SK-N-SH (cell line): ENCODE measurements around the gene BCAS3. TPM values are rescaled to one million over a fixed set of nuclear protein-coding genes. Genes with fewer than 3 reads are reported as not detected.

Experiments used
- CTCF ChIA-PET: fragments of 300-600, 350-600 bp; formaldehyde crosslinking; extraction: SDS; loops from one replicate; lab custom pipeline; 2021; lab: Yijun Ruan, JAX
- POLR2A ChIA-PET: fragments of 350-600 bp; sonication (Branson Sonifier 250); formaldehyde crosslinking; extraction: SDS; loops from one replicate; lab custom pipeline; 2020; ENCODE audit warnings: antibody characterized with exemption, inconsistent platforms; lab: Yijun Ruan, JAX
- DNase-seq: peaks from one replicate; pipeline ENCODE4 v3.0.0; 2012
- H2AFZ ChIP-seq: fragments of 200-600 bp; sonication (generic); 2 replicates; pipeline ENCODE4 v1.8.1; 2016; ENCODE audit warnings: antibody characterized with exemption, mild to moderate bottlenecking, low read depth
- H3F3A ChIP-seq: fragments of 200-600 bp; sonication (generic); replicated peaks from 2 replicates; pipeline ENCODE3; 2016; ENCODE audit warnings: antibody characterized with exemption, mild to moderate bottlenecking; ENCODE audit not compliant: insufficient read depth
- H3K27ac ChIP-seq, 2 experiments: fragments of 200-500 bp in 1 of 2; fragments of 200-600 bp in 1 of 2; sonication (Bioruptor generic) in 1 of 2; sonication (generic), shearing (Covaris generic) in 1 of 2; 2 replicates each; pipeline versions ENCODE4 v1.5.1 to v1.6.1; 2014 to 2016; ENCODE audit warnings: low read depth in 2 of 2, inconsistent platforms in 1 of 2, low read length in 1 of 2, mild to moderate bottlenecking in 1 of 2, mixed read lengths in 1 of 2
- H3K27me3 ChIP-seq: fragments of 200-600 bp; sonication (generic), shearing (Covaris generic); 2 replicates; pipeline ENCODE4 v1.6.1; 2016; ENCODE audit warnings: mixed run types; ENCODE audit not compliant: insufficient read depth
- H3K36me3 ChIP-seq, 2 experiments: fragments of 200-500 bp in 1 of 2; fragments of 200-600 bp in 1 of 2; sonication (Bioruptor generic) in 1 of 2; sonication (generic) in 1 of 2; replicated peaks in 1 of 2; 2 replicates each; pipeline versions ENCODE3 to v1.5.1; 2014 to 2016; ENCODE audit warnings: low read length in 1 of 2, mild to moderate bottlenecking in 1 of 2; ENCODE audit not compliant: insufficient read depth in 2 of 2, control insufficient read depth in 1 of 2
- H3K4me1 ChIP-seq, 2 experiments: fragments of 200-500 bp in 1 of 2; fragments of 200-600 bp in 1 of 2; sonication (Bioruptor generic) in 1 of 2; sonication (generic), shearing (Covaris generic) in 1 of 2; 2 replicates each; pipeline versions ENCODE4 v1.5.1 to v1.6.1; 2014 to 2016; ENCODE audit warnings: low read depth in 1 of 2, low read length in 1 of 2, mixed run types in 1 of 2; ENCODE audit not compliant: insufficient read depth in 2 of 2, control insufficient read depth in 1 of 2
- H3K4me2 ChIP-seq: fragments of 200-600 bp; sonication (generic), shearing (Covaris generic); 2 replicates; pipeline ENCODE4 v1.6.1; 2017; ENCODE audit warnings: mixed run types
- H3K4me3 ChIP-seq, 2 experiments: fragments of 200-500 bp in 1 of 2; fragments of 200-600 bp in 1 of 2; sonication (Bioruptor generic) in 1 of 2; sonication (generic), shearing (Covaris generic) in 1 of 2; 2 replicates each; pipeline versions ENCODE4 v1.5.1 to v1.8.1; 2014 to 2016; ENCODE audit warnings: low read depth in 2 of 2, inconsistent platforms in 1 of 2, low read length in 1 of 2, mild to moderate bottlenecking in 1 of 2, mixed read lengths in 1 of 2, moderate library complexity in 1 of 2
- H3K79me2 ChIP-seq: fragments of 200-600 bp; sonication (generic); 2 replicates; pipeline ENCODE4 v1.8.1; 2017; ENCODE audit warnings: mild to moderate bottlenecking; ENCODE audit not compliant: insufficient read depth
- H3K9ac ChIP-seq: fragments of 200-600 bp; sonication (generic); 2 replicates; pipeline ENCODE4 v1.6.1; 2017; ENCODE audit warnings: mixed run types
- H3K9me2 ChIP-seq: fragments of 200-600 bp; sonication (generic); 2 replicates; pipeline ENCODE4 v1.6.1; 2017; ENCODE audit warnings: mixed run types
- H3K9me3 ChIP-seq: fragments of 200-600 bp; sonication (generic); 2 replicates; pipeline ENCODE4 v1.6.1; 2017; ENCODE audit warnings: mixed run types, mild to moderate bottlenecking, moderate library complexity
- H4K20me1 ChIP-seq: fragments of 200-600 bp; sonication (generic); 2 replicates; pipeline ENCODE4 v1.6.1; 2017; ENCODE audit warnings: mild to moderate bottlenecking, mixed run types; ENCODE audit not compliant: insufficient read depth
- CHD2 ChIP-seq: fragments of 150-350 bp; IDR thresholded peaks from 2 replicates; pipeline ENCODE4 v1.6.1; 2018; ENCODE audit warnings: low read length; ENCODE audit not compliant: partially characterized antibody
- EP300 ChIP-seq, 2 experiments: IDR thresholded peaks; 2 replicates each; pipeline versions ENCODE4 v1.4.0 to v1.6.1; 2012; ENCODE audit warnings: borderline replicate concordance in 1 of 2, low read depth in 1 of 2, low read length in 1 of 2
- FOSL2 ChIP-seq: IDR thresholded peaks from 2 replicates; pipeline ENCODE4 v1.4.0; 2012; ENCODE audit warnings: low read depth, mild to moderate bottlenecking, moderate library complexity, borderline replicate concordance
- FOXM1 ChIP-seq: IDR thresholded peaks from 2 replicates; pipeline ENCODE4 v1.4.0; 2012; ENCODE audit warnings: low read depth, mild to moderate bottlenecking
- GABPA ChIP-seq: IDR thresholded peaks from 2 replicates; pipeline ENCODE4 v1.4.0; 2012; ENCODE audit warnings: low read depth, mild to moderate bottlenecking
- GATA2 ChIP-seq: sonication (generic); formaldehyde crosslinking; IDR thresholded peaks from 2 replicates; pipeline ENCODE4 v1.5.0; 2020; ENCODE audit warnings: mild to moderate bottlenecking, missing genetic modification reagents
- JUND ChIP-seq: IDR thresholded peaks from 2 replicates; pipeline ENCODE4 v1.4.0; 2012
- MXI1 ChIP-seq: IDR thresholded peaks from 2 replicates; pipeline ENCODE4 v1.6.1; 2012; ENCODE audit warnings: mild to moderate bottlenecking, low read depth, low read length, improper control_type of control experiment
- NFIC ChIP-seq: IDR thresholded peaks from 2 replicates; pipeline ENCODE4 v1.4.0; 2012; ENCODE audit warnings: borderline replicate concordance
- SMC3 ChIP-seq: IDR thresholded peaks from 2 replicates; pipeline ENCODE4 v1.6.1; 2012; ENCODE audit warnings: low read depth, low read length, improper control_type of control experiment
- TCF12 ChIP-seq: IDR thresholded peaks from 2 replicates; pipeline ENCODE4 v1.4.0; 2012
- TEAD4 ChIP-seq: IDR thresholded peaks from 2 replicates; pipeline ENCODE4 v1.4.0; 2012; ENCODE audit warnings: mild to moderate bottlenecking, borderline replicate concordance; ENCODE audit not compliant: insufficient read depth
- YY1 ChIP-seq: IDR thresholded peaks from 2 replicates; pipeline ENCODE4 v1.4.0; 2012; ENCODE audit warnings: low read depth, mild to moderate bottlenecking
- WGBS: methylation state at CpG from one replicate; pipeline ENCODE4 v1.1.6; 2017; ENCODE audit warnings: low lambda C conversion rate; 5-methylcytosine and 5-hydroxymethylcytosine counted together
- polyA plus RNA-seq, 3 experiments: library from polyadenylated mRNA; depleted of rRNA; stranded (reverse); fragments of >200 nt; gene quantifications; 2 replicates each; pipeline ENCODE4 v1.2.3, GENCODE V29; 2012
- TF ChIP-seq, protein P1 (sequence below): IDR thresholded peaks from 2 replicates; pipeline ENCODE4 v1.6.1; 2012; ENCODE audit warnings: mild to moderate bottlenecking, low read depth, low read length, moderate library complexity
- TF ChIP-seq, protein P2 (sequence below): fragments of 150-350 bp; IDR thresholded peaks from 2 replicates; pipeline ENCODE4 v1.6.1; 2016; ENCODE audit warnings: mild to moderate bottlenecking, low read depth, low read length
- TF ChIP-seq, protein P3 (sequence below): fragments of 150-350 bp; IDR thresholded peaks from 2 replicates; pipeline ENCODE4 v1.6.1; 2017; ENCODE audit warnings: antibody characterized with exemption, low read length, low read depth, borderline replicate concordance
- TF ChIP-seq, protein P4 (sequence below): IDR thresholded peaks from 2 replicates; pipeline ENCODE4; 2012
- TF ChIP-seq, protein P5 (sequence below): fragments of 200-600 bp; sonication (generic); IDR thresholded peaks from 2 replicates; pipeline ENCODE4 v1.6.1; 2017; ENCODE audit warnings: antibody characterized with exemption, mild to moderate bottlenecking, moderate library complexity
- TF ChIP-seq, protein P6 (sequence below): IDR thresholded peaks from 2 replicates; pipeline ENCODE4 v1.4.0; 2012; ENCODE audit warnings: low read depth, borderline replicate concordance

The BCAS3 gene
- polyA plus RNA-seq, 1 of the 3 experiments (the other 2 are of a cell fraction): 5.9 TPM

DNA sequence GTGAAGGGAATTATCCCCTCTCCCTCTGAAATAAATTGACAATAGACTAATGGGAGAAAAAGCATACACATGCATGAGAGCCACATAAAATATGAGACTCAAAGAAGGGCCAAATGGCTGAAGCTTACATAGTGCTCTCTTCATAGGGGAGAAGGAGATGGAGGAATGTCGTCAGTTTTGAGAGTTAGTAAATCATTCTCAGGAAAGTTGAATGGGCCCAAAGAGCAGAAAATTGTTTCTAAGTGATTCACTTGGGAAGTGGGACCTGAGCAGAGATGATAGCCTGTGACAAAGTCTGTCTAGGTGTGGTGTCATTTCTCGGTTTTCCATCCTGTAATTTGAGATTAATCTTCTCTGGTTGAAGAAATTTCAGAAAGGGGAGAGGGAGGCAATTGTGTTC lies 35.0 kb downstream of the BCAS3 start (continued):
- TF ChIP-seq FOSL2: no peak
- no peak for TF ChIP-seq FOXM1
- TF ChIP-seq, protein P1, sequence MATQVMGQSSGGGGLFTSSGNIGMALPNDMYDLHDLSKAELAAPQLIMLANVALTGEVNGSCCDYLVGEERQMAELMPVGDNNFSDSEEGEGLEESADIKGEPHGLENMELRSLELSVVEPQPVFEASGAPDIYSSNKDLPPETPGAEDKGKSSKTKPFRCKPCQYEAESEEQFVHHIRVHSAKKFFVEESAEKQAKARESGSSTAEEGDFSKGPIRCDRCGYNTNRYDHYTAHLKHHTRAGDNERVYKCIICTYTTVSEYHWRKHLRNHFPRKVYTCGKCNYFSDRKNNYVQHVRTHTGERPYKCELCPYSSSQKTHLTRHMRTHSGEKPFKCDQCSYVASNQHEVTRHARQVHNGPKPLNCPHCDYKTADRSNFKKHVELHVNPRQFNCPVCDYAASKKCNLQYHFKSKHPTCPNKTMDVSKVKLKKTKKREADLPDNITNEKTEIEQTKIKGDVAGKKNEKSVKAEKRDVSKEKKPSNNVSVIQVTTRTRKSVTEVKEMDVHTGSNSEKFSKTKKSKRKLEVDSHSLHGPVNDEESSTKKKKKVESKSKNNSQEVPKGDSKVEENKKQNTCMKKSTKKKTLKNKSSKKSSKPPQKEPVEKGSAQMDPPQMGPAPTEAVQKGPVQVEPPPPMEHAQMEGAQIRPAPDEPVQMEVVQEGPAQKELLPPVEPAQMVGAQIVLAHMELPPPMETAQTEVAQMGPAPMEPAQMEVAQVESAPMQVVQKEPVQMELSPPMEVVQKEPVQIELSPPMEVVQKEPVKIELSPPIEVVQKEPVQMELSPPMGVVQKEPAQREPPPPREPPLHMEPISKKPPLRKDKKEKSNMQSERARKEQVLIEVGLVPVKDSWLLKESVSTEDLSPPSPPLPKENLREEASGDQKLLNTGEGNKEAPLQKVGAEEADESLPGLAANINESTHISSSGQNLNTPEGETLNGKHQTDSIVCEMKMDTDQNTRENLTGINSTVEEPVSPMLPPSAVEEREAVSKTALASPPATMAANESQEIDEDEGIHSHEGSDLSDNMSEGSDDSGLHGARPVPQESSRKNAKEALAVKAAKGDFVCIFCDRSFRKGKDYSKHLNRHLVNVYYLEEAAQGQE: no peak
- TF ChIP-seq YY1: no peak
- no peak for TF ChIP-seq EP300 (IDR thresholded peaks at IDR 0.05; ENCODE audit: borderline replicate concordance in 1 of 2, low read depth in 1 of 2, low read length in 1 of 2)
- TF ChIP-seq TCF12: no peak
- TF ChIP-seq, protein P2, sequence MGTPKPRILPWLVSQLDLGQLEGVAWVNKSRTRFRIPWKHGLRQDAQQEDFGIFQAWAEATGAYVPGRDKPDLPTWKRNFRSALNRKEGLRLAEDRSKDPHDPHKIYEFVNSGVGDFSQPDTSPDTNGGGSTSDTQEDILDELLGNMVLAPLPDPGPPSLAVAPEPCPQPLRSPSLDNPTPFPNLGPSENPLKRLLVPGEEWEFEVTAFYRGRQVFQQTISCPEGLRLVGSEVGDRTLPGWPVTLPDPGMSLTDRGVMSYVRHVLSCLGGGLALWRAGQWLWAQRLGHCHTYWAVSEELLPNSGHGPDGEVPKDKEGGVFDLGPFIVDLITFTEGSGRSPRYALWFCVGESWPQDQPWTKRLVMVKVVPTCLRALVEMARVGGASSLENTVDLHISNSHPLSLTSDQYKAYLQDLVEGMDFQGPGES: no peak
- TF ChIP-seq GABPA: no peak
- TF ChIP-seq MXI1: no peak

DNA sequence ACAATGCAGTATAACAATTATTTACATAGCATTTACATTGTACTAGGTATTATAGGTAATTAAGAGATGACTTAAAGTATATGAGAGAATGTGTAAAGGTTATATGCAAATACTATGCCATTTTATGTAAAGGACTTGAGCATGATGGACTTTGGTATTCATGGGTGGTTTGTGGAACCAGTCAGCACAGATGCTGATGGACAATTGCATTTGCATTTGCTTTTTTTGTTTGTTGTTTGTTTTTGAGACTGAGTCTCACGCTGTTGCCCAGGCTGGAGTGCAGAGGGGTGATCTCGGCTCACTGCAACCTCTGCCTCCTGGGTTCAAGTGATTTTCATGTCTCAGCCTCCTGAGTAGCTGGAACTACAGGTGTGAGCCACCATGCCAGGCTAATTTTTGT lies 36.0 kb downstream of the BCAS3 start:
- ChIA-PET POLR2A (no interaction called here), CTCF (interaction anchor here (0.7 to 1.8 kb wide), 5 partner anchors 7 to 698 kb away, joined by 3 to 7 read pairs (median 5); no protein-coding TSS in a partner anchor)
- Histone ChIP-seq H3K9me2 (no peaks in the 10 kb centered on the region), H3K36me3 (no peaks in the 10 kb centered on the region), H3K27me3 (no peaks in the 10 kb centered on the region), H3K4me1 (no peaks in the 10 kb centered on the region), H2AFZ (no peak overlapping the region), H3K9me3 (no peaks in the 10 kb centered on the region), H4K20me1 (no peaks in the 10 kb centered on the region), H3F3A (no peaks in the 10 kb centered on the region), H3K4me3 (no peak overlapping the region), H3K79me2 (no peaks in the 10 kb centered on the region), H3K27ac (no peak overlapping the region), H3K9ac (no peak overlapping the region), H3K4me2 (no peak overlapping the region)
- WGBS: 100% methylated on average over 2 of the region's 2 CpGs
- no peak for DNase-seq
- TF ChIP-seq, protein P1: no peak
- TF ChIP-seq, protein P3, sequence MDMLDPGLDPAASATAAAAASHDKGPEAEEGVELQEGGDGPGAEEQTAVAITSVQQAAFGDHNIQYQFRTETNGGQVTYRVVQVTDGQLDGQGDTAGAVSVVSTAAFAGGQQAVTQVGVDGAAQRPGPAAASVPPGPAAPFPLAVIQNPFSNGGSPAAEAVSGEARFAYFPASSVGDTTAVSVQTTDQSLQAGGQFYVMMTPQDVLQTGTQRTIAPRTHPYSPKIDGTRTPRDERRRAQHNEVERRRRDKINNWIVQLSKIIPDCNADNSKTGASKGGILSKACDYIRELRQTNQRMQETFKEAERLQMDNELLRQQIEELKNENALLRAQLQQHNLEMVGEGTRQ: no peak
- TF ChIP-seq, protein P4, sequence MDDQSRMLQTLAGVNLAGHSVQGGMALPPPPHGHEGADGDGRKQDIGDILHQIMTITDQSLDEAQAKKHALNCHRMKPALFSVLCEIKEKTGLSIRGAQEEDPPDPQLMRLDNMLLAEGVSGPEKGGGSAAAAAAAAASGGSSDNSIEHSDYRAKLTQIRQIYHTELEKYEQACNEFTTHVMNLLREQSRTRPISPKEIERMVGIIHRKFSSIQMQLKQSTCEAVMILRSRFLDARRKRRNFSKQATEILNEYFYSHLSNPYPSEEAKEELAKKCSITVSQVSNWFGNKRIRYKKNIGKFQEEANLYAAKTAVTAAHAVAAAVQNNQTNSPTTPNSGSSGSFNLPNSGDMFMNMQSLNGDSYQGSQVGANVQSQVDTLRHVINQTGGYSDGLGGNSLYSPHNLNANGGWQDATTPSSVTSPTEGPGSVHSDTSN: no peak
- TF ChIP-seq CHD2 (no peak), TCF12 (no peak), GATA2 (CRISPR knock-in tag) (no peak), SMC3 (no peak), JUND (no peak), GABPA (no peak), NFIC (no peak), TEAD4 (no peak)
- TF ChIP-seq, protein P5, sequence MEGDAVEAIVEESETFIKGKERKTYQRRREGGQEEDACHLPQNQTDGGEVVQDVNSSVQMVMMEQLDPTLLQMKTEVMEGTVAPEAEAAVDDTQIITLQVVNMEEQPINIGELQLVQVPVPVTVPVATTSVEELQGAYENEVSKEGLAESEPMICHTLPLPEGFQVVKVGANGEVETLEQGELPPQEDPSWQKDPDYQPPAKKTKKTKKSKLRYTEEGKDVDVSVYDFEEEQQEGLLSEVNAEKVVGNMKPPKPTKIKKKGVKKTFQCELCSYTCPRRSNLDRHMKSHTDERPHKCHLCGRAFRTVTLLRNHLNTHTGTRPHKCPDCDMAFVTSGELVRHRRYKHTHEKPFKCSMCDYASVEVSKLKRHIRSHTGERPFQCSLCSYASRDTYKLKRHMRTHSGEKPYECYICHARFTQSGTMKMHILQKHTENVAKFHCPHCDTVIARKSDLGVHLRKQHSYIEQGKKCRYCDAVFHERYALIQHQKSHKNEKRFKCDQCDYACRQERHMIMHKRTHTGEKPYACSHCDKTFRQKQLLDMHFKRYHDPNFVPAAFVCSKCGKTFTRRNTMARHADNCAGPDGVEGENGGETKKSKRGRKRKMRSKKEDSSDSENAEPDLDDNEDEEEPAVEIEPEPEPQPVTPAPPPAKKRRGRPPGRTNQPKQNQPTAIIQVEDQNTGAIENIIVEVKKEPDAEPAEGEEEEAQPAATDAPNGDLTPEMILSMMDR: no peak
- TF ChIP-seq, protein P6, sequence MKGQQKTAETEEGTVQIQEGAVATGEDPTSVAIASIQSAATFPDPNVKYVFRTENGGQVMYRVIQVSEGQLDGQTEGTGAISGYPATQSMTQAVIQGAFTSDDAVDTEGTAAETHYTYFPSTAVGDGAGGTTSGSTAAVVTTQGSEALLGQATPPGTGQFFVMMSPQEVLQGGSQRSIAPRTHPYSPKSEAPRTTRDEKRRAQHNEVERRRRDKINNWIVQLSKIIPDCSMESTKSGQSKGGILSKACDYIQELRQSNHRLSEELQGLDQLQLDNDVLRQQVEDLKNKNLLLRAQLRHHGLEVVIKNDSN: no peak
